Prostate gland (tissue), 2 donors: ENCODE results near the gene MMP15. TPM values are rescaled to one million over a fixed set of nuclear protein-coding genes. Genes with fewer than 3 reads are reported as not detected.

Source experiments
- DNase-seq: peaks from one replicate; pipeline ENCODE4 v3.0.0-alpha.2; 2019; ENCODE audit warnings: low spot score
- H3K27ac ChIP-seq, 2 donors: fragments of 200-600 bp; sonication (generic); 2 replicates each; pipeline ENCODE4 v1.5.1; 2017 to 2019
- H3K27me3 ChIP-seq: fragments of 200-600 bp; sonication (generic); replicated peaks from 2 replicates; pipeline ENCODE4 v1.5.1; 2019; ENCODE audit not compliant: insufficient read depth
- H3K36me3 ChIP-seq, 2 donors: fragments of 200-600 bp; sonication (generic); 1 replicate in 1 of 2; 2 replicates in 1 of 2; pipeline versions ENCODE4 v1.5.1 to v1.8.1; 2017 to 2019
- H3K4me1 ChIP-seq: fragments of 200-600 bp; sonication (generic); replicated peaks from 2 replicates; pipeline ENCODE4 v1.5.1; 2019
- H3K4me3 ChIP-seq, 2 donors: fragments of 200-600 bp; sonication (generic); 2 replicates each; pipeline ENCODE4 v1.5.1; 2017 to 2019
- H3K9me3 ChIP-seq: fragments of 200-600 bp; sonication (generic); 2 replicates; pipeline ENCODE4 v1.5.1; 2017
- CTCF ChIP-seq, 4 experiments: fragments of 200-600 bp in 2 of 4; fragments of 450-650 bp in 2 of 4; sonication (generic) in 2 of 4; IDR thresholded peaks; 1 replicate in 3 of 4; 2 replicates in 1 of 4; pipeline ENCODE4 v1.5.1; 2016 to 2019; ENCODE audit warnings: antibody characterized with exemption in 4 of 4, mild to moderate bottlenecking in 2 of 4, moderate library complexity in 2 of 4
- POLR2A ChIP-seq: fragments of 450-650 bp; IDR thresholded peaks from one replicate; pipeline ENCODE4 v1.6.1; 2016; ENCODE audit warnings: antibody characterized with exemption, mild to moderate bottlenecking
- POLR2AphosphoS5 ChIP-seq: sonication (generic); formaldehyde crosslinking; IDR thresholded peaks from one replicate; pipeline ENCODE4 v1.6.1; 2017; ENCODE audit warnings: antibody characterized with exemption
- WGBS: methylation state at CpG from one replicate; pipeline ENCODE4 v1.1.5; 2018; 5-methylcytosine and 5-hydroxymethylcytosine counted together
- intact Hi-C: fragments of 100-400 bp; cut with DNase I; formaldehyde crosslinking; loops from one replicate; pipeline ENCODE4 v1.14.2; 2022
- total RNA-seq, 2 donors: library from RNA; depleted of rRNA; stranded (reverse); fragments of >200 nt; gene quantifications; one replicate each; pipeline ENCODE4 v1.1.0, GENCODE V29; 2016

The MMP15 gene
- total RNA-seq, 2 donors from 2014 or later = 8.0 to 232 TPM

DNA sequence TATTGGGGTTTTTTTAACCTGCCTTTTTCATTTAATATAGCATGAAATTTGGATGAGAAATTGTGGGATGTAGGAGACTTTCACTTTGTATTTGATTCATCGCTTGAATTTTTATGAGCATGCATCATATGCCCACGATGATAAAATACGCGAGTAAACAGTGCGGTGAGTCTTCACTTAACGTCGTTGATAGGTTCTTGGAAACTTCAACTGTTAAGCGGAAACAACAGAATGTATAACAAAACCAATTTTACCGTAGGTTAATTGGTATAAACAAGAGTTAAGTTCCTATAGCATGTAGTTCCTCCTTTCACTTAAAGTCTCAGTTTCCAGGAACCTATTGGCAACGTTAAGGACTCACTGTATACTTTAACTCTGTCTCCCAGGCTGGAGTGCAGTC, 28.7 kb downstream of the MMP15 start:
- no peak for TF ChIP-seq CTCF (IDR thresholded peaks at IDR 0.05)
- TF ChIP-seq POLR2AphosphoS5 = no peak
- TF ChIP-seq POLR2A = no peak
- 83% methylated on average over 10 of the region's 10 CpGs for WGBS
- no peak overlapping the region for H3K27ac ChIP-seq
- intact Hi-C loops = no loop called here
- H3K4me3 ChIP-seq = no peak overlapping the region
- H3K27me3 ChIP-seq = no peaks in the 10 kb centered on the region
- no peaks in the 10 kb centered on the region for H3K36me3 ChIP-seq
- H3K4me1 ChIP-seq = no peaks in the 10 kb centered on the region
- H3K9me3 ChIP-seq = no peaks in the 10 kb centered on the region
- no peak for DNase-seq

- no peaks in the 10 kb centered on the region for H3K4me1 ChIP-seq
- H3K27ac ChIP-seq = no peak overlapping the region
- H3K9me3 ChIP-seq = no peaks in the 10 kb centered on the region
- no peaks in the 10 kb centered on the region for H3K27me3 ChIP-seq
- TF ChIP-seq POLR2AphosphoS5 (no peak), POLR2A (no peak), CTCF (IDR thresholded peaks at IDR 0.05) (no peak)
- H3K4me3 ChIP-seq = no peak overlapping the region
- intact Hi-C loops = no loop called here
- no peaks in the 10 kb centered on the region for H3K36me3 ChIP-seq
- DNase-seq = no peak
- WGBS = 78% methylated on average over 5 of the region's 5 CpGs
Measured at GRCh38 chr16:58056580-58056979, 31.0 kb downstream of the MMP15 start.

- H3K4me3 ChIP-seq = no peak overlapping the region
- intact Hi-C loops = no loop called here
- 71% methylated on average over 5 of the region's 5 CpGs for WGBS
Measured at GRCh38 chr16:58057121-58057520, 31.6 kb downstream of the MMP15 start.

DNA sequence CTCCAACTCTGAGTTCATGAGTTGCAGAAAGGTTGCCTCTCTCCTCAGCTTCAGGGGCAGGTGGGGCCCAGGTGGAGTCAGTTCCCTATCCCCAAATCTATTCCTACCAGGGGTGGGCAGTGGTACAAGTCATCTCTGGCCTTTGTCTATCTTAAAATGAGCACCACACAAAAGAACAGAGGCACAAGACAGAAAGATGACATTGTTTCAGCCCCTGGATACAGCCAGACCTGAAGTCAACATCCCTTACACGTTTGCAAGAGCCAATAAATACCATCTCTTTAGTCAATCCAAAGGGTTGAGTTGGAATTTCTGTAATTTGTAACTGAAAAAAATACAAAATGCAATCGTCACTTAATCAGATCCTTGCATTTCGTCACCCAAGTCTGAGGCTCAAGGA, 32.2 kb downstream of the MMP15 start:
- 72% methylated on average over 3 of the region's 3 CpGs for WGBS
- no peaks in the 10 kb centered on the region for H3K9me3 ChIP-seq
- H3K4me1 ChIP-seq = no peaks in the 10 kb centered on the region
- no peaks in the 10 kb centered on the region for H3K36me3 ChIP-seq
- no peak overlapping the region for H3K4me3 ChIP-seq
- TF ChIP-seq CTCF (IDR thresholded peaks at IDR 0.05) = no peak
- TF ChIP-seq POLR2A = no peak
- TF ChIP-seq POLR2AphosphoS5 = no peak
- intact Hi-C loops = no loop called here
- no peak overlapping the region for H3K27ac ChIP-seq
- H3K27me3 ChIP-seq = no peaks in the 10 kb centered on the region
- DNase-seq = no peak

More at GRCh38 chr16:58057121-58057520, 31.6 kb downstream of the MMP15 start:
- Histone ChIP-seq H3K36me3 (no peaks in the 10 kb centered on the region), H3K4me1 (no peaks in the 10 kb centered on the region), H3K9me3 (no peaks in the 10 kb centered on the region), H3K27ac (no peak overlapping the region), H3K27me3 (no peaks in the 10 kb centered on the region)
- no peak for DNase-seq
- no peak for TF ChIP-seq POLR2AphosphoS5
- TF ChIP-seq CTCF (IDR thresholded peaks at IDR 0.05) = no peak
- TF ChIP-seq POLR2A = no peak

DNA sequence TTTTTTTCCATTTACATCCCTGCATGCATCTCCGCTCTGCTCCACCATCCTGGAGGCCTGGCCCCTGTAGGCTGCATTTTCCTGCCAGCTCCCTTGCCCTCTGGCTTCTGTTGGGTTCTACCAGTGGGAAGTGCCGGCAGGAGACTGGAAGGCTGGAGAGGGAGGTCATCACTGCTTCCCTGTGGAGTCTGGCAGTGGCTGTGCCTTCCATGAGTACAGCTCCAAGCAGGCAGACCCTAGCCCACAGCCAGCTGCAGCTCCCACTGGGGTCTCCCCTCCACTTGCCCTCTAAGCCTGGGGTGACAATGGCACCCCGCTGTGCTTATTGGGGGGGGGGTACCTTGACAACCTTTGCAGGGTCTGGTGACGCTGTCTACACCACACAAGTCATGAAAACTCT, 37.3 kb downstream of the MMP15 start:
- TF ChIP-seq POLR2AphosphoS5 (no peak), POLR2A (no peak), CTCF (IDR thresholded peaks at IDR 0.05) (no peak)
- DNase-seq = no peak
- 77% methylated on average over 4 of the region's 4 CpGs for WGBS
- H3K4me3 ChIP-seq = no peak overlapping the region
- H3K9me3 ChIP-seq = no peaks in the 10 kb centered on the region
- no peak overlapping the region for H3K27ac ChIP-seq
- no peaks in the 10 kb centered on the region for H3K4me1 ChIP-seq
- no peaks in the 10 kb centered on the region for H3K36me3 ChIP-seq
- intact Hi-C loops = no loop called here
- H3K27me3 ChIP-seq = no peaks in the 10 kb centered on the region
